ENCODE data around the gene TBC1D2.

TBC1D2 gene

DNA sequence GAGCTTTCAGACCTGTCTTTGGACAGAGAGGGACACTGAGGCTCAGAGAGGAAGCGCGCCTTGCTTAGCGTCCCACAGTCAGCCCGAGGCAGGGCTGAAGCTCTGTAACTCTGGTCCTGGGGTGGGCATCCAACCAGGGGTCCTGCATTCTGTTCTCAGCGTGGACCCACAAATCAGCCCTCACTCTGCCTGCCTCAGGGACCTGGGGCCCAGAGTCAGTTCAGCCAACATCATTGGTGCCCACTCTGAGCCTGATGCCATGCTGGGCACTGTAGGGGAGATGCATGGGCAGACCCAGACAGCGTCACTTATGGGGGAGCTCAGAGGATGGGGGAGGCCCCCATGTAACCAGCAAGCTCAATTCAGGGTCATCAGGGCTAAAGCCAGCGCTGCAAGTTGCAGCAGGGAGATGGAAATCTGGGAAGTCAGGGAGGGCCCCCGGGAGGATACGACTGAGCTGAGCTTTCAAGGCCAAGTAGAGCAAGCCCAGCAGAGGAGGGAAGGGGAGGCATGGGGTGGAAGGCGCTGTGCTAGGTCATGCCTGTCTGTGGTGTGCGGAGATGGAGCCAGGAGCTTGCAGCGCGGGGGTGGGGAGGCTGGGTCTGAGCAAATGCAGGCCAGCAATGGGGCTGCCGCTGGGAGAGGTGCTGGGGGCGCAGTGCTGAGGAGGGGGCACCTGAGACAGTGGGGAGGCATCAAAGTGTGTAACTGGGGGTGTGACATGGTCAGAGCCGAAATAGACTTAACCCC lies 84.1 kb downstream of the TBC1D2 start:
- DNase-seq (ENCODE audit: low spot score) = no peak

DNA sequence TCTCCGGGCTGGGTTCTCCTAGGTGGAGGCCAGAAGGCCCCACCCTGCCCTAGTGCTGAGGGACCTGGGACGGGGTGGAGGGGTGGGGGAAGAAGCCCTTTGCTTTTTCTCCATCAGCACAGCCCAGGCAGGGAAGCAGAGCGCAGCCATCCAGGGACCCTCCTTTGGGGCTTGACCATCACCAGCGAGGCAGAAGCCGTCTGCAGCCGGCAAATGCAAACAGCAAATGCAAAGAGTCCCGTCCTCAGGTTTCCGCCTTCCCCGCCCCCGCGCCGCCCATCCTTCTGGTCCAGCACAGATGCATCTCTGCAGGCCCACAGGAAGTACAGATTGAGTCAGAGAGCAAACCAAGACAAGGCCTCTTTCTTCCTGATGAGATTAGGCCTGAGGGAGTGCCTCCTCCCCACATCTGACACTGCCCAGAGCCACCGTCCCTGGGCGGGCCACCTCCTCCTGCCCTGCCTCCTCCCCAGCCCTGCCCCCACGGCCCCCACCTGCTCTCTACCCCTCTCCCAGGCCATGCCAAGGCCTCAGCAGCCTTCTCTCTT lies 86.4 kb downstream of the TBC1D2 start:
- DNase-seq (ENCODE audit: low spot score) = no peak

DNA sequence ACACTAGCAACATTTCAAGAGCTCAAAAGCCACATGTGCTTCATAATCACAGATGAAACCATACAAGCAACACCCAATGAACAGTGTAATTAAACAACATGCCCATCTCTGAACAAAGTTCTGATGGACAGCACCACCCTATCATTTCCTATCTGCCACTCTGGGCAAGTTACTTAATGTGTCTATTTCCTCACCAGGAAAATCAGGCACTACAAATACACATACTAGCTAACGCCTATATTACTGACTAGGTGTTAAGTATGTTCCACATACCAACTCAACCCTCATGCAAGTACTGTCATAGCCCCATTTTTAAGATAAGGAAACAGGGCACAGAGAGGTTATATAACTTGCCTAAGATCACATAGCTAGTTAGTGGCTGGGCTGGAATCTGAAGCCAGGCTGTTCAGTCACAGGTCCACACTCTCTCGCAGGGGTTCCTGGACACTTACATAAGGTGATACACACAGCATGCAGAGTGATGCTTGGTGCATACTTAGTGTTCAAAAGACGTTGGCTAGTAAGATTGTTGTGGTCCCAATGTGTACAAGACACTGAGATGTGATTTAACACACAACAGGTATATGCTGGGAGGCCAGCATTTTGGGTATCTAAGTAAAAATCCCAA lies 87.2 kb downstream of the TBC1D2 start:
- DNase-seq (ENCODE audit: low spot score) = no peak

DNA sequence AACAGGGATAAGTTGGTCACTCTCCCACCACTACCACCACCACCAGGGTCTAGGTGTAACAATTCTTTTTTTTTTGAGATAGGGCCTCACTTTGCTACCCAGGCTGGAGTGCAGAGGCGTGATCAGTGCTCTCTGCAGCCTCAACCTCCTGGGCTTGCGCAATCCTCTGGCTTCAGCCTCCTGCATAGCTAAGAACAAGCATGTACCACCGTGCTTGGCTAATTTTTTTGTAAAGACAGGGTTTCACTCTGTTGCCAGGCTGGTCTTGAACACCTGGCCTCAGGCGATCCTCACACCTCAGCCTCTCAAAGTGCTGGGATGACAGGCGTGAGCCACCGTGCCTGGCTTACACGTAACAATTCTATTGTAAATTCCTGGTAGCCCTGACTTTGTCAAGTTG lies 90.5 kb downstream of the TBC1D2 start:
- no peak for DNase-seq (ENCODE audit: low spot score)

DNA sequence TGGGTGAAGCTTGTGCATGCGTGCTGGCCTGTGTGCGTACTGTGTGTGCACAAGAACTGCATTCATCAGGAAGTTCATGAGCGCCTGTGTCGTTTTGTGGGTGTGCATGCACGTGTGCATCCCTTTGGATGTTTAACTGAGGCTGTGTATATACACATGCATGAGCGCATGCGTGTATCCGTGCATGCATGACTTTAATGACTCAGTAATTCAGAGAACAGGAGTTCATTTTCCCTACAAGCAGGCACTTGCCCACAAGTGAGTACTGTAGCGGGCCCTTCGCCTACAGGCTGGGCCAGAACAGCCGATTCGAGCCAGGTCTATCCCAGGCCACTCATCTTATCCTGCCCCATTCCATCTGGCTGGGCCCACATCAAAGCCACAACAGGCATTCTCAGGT lies 92.8 kb downstream of the TBC1D2 start:
- no peak for DNase-seq (ENCODE audit: low spot score)

DNA sequence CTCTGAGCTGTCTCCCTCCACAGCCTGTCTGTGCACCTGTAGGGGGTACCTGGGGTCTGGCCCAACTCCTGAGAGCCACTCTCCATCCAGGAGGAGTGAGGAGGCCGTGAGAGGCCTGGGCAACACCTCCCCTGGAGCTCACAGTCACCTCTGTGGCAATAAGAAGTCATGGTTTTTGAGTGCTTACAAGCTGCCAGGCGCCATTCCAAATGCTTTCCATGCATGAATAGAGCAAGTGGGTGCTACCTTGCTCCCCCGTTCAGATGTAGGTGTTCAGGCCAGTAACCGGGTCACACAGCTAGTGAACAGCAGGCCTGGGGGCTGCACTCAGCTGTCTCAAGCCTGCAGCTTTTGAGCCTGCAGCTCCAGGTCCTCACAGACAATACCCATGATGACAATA lies 93.6 kb downstream of the TBC1D2 start:
- DNase-seq (ENCODE audit: low spot score) = no peak

DNA sequence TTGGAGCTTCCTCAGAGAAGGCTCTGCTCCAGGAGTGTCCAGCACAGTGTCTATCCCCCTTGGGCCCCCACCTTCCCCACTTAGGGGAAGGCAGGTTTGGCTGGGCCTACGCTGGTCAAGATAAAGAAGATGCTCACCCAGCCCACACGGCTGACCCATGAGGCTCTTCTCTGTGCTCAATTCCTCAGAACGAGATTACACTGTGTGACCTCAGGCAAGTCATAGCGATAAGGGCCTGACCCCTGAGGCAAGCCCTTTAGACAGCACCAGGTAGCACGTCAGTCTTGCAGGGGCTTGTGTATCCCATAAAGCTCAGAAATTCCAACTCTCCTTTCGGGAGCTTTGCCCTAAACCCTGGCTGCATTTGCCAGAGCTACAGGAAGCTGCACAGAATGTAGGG lies 95.7 kb downstream of the TBC1D2 start:
- DNase-seq (ENCODE audit: low spot score) = no peak

DNA sequence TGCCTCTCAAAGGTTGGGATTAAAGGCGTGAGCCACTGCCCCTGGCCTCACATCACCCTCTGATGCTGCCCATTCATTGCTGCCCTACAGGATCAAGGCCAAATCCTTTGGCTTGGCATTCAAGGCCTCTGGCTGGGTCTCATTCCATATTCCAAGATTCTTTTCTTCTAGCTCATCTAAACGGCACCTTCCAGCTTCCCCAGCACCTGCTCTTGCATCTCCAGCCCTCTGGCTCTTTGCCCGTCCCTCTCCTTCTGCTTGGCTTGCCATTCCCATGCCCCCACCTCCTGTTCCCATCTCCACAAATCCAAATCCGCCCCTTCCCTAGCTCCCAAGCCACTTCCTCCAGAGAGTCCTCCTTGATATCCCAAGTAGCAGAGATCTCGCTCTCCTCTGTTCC lies 96.1 kb downstream of the TBC1D2 start:
- no peak for DNase-seq (ENCODE audit: low spot score)

DNA sequence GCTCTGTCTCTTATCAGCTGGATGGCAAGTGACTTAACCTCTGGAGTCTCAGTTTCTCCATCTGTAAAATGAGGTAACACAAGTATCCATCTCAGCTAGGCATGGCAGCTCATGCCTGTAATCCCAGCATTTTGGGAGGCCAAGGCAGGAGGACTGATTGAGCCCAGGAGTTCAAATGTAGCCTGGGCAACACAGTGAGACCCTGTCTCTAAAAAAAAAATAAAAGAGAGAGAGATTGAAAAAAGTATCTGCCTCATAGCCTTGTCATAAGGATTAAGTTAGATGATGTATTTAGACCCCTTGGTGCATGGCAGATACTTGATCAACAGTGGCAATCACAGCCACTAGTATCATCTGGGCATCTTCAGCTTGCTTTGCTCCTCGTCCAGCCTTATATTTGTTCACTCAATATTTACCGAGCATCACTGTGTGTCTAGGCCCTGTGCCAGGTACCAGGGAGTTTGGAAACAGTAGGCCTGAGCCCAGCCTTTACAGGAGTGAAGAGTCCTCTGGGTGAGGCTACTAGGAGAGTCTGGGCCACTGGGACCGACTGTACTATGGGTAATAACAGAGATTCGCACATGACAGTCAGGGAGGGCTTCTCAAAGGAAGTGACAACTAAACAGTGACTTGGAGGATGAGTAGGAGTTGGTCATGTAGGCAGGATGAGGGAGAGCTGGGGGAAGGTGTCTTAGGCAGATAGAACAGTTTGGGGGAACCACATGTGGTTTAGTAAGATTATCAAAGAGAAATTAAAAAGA lies 97.2 kb downstream of the TBC1D2 start:
- no peak for DNase-seq (ENCODE audit: low spot score)

DNA sequence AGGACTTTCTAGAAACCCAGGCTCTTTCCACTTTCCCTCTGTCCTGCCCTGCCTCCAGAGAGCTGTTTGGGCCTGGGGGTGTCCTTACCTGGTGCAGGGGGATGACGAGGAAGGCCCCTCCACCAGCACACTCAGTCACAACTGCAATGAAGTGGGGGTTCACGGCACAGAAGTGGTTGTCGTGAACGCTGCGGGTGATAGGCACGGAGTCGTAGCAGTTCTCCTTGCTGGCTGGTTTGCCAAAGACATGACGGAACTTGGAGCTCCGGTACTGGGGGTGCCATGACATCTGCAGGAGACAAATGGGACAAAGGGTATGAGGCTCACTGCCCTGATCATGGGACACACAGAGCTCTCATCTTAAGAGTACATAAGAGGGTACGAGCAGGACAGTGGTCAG lies 98.1 kb downstream of the TBC1D2 start:
- DNase-seq (ENCODE audit: low spot score) = no peak

DNA sequence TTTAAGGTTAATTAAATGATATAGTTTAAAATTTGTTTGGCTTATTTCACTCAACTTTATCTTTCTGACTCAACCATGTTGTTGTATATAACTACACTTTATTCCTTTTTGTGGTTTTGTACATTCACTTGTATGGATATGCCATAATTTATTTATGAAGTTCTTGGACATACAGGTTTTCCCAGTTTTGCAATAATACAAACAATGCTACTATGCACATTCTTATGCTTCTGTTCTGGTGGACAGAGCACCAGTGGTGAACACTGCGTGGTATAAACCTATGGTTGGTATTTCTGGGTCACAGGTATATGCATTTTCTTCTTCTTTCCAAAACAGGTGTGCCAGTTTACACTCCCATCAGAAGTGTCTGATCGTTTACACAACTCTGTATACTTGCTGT lies 100.8 kb downstream of the TBC1D2 start:
- no peak for DNase-seq (ENCODE audit: low spot score)

DNA sequence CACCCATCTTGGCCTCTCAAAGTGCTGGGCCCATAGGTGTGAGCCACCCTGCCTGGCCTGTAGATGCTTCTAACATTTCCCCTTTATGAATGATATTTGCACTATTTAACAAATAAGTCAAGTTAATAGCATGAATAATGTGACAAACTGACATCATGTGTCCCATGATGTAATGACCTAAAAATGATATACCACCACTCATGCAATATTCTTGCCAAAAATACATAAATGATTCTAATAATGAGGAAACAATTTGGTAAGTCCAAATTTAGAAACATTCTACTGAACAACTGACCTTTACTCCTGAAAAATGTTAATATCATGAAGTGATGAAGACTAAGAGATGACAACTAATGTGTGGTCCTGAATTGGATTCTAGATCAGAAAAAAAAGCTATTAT lies 102.9 kb downstream of the TBC1D2 start:
- DNase-seq (ENCODE audit: low spot score) = no peak

DNA sequence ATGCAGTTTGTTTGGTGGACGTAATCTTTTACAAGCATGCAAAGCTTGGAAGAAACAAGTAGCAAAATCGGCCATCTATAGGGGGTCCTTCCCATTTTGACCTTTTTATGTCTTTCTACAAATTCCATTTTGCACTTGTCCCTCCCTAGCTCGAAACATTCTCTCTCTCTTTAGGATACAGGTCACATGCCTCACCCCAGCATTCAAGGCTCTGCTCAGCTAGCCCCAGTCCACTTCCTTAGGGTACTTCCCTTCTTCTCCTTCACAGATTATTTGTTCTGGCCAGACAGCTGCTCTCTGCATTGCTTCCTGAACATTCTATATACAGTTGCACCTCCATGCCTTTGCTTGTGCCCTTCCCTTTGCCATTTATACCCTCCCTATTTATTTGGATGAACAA lies 104.7 kb downstream of the TBC1D2 start:
- no peak for DNase-seq (ENCODE audit: low spot score)

DNA sequence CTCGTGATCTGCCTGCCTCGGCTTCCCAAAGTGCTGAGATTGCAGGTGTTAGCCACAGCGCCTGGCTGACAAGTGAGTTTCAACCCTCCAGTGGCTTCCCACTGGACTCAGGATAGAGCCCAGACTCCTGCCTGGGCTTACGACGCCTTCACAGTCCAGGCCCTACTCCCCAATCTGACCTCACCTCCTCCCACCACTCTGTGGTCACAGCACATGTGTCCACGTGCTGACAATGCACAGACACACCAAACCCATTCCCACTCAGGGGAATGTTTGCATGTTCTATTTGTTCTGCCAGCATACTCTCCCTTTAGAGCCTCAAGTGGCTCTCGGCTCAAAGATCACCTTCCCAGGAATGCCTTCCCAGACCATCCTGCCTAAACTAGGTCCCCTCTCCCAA lies 105.3 kb downstream of the TBC1D2 start:
- no peak for DNase-seq (ENCODE audit: low spot score)

DNA sequence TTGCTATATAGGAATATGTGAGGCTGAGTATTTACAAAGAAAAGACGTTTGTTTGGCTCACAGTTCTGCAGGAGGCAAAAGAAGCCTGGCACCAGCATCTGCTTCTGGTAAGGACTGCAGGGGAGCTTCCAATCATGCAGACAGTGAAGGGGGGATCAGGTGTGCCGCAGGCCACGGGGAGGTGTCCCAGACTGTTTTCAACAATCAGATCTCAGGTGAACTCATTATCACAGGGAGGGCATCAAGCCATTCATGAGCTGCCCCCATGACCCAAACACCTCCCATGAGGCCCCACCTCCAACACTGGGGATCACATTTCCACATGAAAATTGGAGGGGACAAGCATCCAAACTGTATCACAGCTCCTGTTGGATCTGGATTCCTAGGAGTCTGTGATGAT lies 106.0 kb downstream of the TBC1D2 start:
- no peak for DNase-seq (ENCODE audit: low spot score)
